ENCODE results near the gene HS1BP3. TPM values are rescaled to one million over a fixed set of nuclear protein-coding genes. Genes with fewer than 3 reads are reported as not detected.

Gene HS1BP3
- total and polyA plus RNA-seq, 2 of the 4 experiments (the other 2 are of a cell fraction) = 9.0 to 14.8 TPM

DNA sequence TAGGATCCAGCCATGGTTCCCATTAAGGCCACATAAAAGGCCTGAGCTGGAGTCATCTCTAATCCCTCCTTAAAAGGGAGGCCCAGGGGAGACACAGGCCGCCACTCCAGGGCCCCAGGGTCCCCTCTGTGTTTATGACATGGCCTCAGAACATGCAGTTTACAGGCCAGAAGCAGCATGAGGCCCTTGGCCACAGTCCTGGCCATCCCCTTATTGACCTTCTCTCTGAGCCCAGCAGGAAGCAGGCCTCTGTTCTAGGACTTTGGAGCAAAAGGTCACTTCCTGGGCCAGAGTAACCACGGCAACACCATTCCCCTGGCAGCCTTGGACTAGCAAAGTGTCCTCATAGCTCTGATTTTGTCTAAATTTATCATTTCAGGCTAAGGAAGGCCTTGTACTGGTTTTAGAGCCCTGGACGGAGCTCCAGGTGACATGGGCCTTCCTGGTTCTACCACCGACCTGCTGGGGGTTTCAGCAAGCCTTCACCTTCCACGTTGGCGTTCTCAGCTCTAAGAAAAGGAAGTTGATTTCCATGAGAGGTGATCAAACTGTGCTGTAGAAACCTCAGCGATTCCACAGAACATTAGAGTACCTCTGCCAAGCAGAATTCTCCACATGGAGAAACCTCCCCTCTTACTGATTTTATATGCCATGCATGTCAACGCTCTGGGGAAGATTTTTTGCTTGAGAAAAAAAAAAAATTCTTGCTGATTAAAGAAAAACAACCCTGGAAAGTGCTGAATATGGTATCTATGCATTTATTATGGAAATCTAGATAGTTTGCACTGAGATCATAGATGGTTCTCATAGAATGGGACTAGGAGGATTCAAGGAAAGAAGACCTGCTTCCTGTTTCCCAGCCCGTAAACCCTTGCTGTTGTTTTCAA lies 53.7 kb downstream of the HS1BP3 start:
- Histone ChIP-seq H4K5ac (ENCODE audit: low read depth, low read length) (no peak overlapping the region), H3K4me2 (ENCODE audit: low read depth, low read length) (no peak overlapping the region), H3K36me3 (ENCODE audit: control insufficient read depth, insufficient read depth, low read length) (no peaks in the 10 kb centered on the region), H4K8ac (ENCODE audit: low read depth in 2 of 2, low read length in 2 of 2) (peak overlapping the region; percentile 13 to 76; a peak in 2 of 4 replicates), H2AK9ac (replicated peaks; ENCODE audit: low read depth, low read length, poor library complexity) (peak overlapping the region; percentile 44), H4K20me1 (ENCODE audit: insufficient read depth, low read length) (no peaks in the 10 kb centered on the region), H2BK15ac (ENCODE audit: low read depth, low read length) (peak overlapping the region; percentile 91; the same call in 2 of the 3 replicates), H2AFZ (replicated peaks; ENCODE audit: low read length, poor library complexity) (peak overlapping the region; percentile 53), H2BK20ac (ENCODE audit: low read depth, low read length) (peak overlapping the region; percentile 44), H2BK5ac (ENCODE audit: low read depth, low read length, poor library complexity, severe bottlenecking) (no peak overlapping the region), H3K56ac (ENCODE audit: extremely low read depth, insufficient read depth, low read length) (no peak overlapping the region), H3K9me1 (ENCODE audit: insufficient read depth, low read length) (peaks cover 35% of the 10 kb centered on the region), H2BK120ac (ENCODE audit: low read depth, low read length) (peak overlapping the region; percentile 100), H3K9ac (ENCODE audit: low read depth, low read length) (no peak overlapping the region), H3K9me3 (ENCODE audit: control insufficient read depth, insufficient read depth, low read length) (no peaks in the 10 kb centered on the region), H3K23ac (ENCODE audit: low read depth, low read length) (no peak overlapping the region), H3K14ac (replicated peaks; ENCODE audit: low read depth, low read length) (peak overlapping the region; percentile 42; the same call in 1 of the 2 replicates), H3K4me1 (ENCODE audit: control insufficient read depth, insufficient read depth, low read length) (peaks cover 30% of the 10 kb centered on the region), H4K91ac (ENCODE audit: insufficient read depth, low read depth, low read length) (peak overlapping the region; percentile 57), H3K4me3 (ENCODE audit: insufficient read depth, low read depth, low read length) (no peak overlapping the region), H3K27ac (ENCODE audit: insufficient read depth, low read length) (no peak overlapping the region), H3K18ac (ENCODE audit: low read depth, low read length) (no peak overlapping the region), H3K4ac (ENCODE audit: low read depth, low read length) (peak overlapping the region; percentile 99), H3K27me3 (ENCODE audit: control insufficient read depth, insufficient read depth, low read length) (no peaks in the 10 kb centered on the region), H2AK5ac (ENCODE audit: low read depth, low read length) (peak overlapping the region; percentile 93), H3K79me1 (ENCODE audit: low read depth in 1 of 2, low read length in 2 of 2) (peaks cover 0 to 7% of the 10 kb centered on the region in 2 experiments; a peak in 1 of 4 replicates)
- BruUV-seq (replicated peaks) = no TSS peak
- POLR2A ChIA-PET (ENCODE audit: unreplicated experiment) = no interaction called here
- WGBS, 2 experiments (ENCODE audit: extremely low coverage in 2 of 2, insufficient read length in 1 of 2) = 60% methylated on average over 2 of the region's 9 CpGs; no CpG with 5 or more reads in 1 of the 2 experiments
- dilution Hi-C loops (cut with HindIII; ENCODE audit: low sequenced_read_pairs, unreplicated experiment) (no loop called here), intact Hi-C loops (cut with micrococcal nuclease) (no loop called here), in situ Hi-C loops (cut with MboI; ENCODE audit: low sequenced_read_pairs) (no loop called here)
- DNase-seq (no peak), ATAC-seq (ENCODE audit: low read depth) (no peak)
- TF ChIP-seq MXI1 (IDR thresholded peaks at IDR 0.05; ENCODE audit: borderline replicate concordance, low read depth, low read length) (no peak), RCOR1 (IDR thresholded peaks at IDR 0.05; ENCODE audit: insufficient replicate concordance, low read length) (no peak), CHD1 (IDR thresholded peaks at IDR 0.05; ENCODE audit: low read depth, low read length) (no peak), MAFK (IDR thresholded peaks at IDR 0.05; ENCODE audit: low read depth, low read length) (no peak), RFX5 (IDR thresholded peaks at IDR 0.05; ENCODE audit: low read depth, low read length) (no peak), NFE2L2 (IDR thresholded peaks at IDR 0.05; ENCODE audit: low read depth, low read length) (no peak), ELK1 (IDR thresholded peaks at IDR 0.05; ENCODE audit: borderline replicate concordance, low read depth, low read length) (no peak), MAZ (IDR thresholded peaks at IDR 0.05; ENCODE audit: borderline replicate concordance, low read depth, low read length) (no peak), CEBPB (IDR thresholded peaks at IDR 0.05; ENCODE audit: low read depth, low read length) (no peak), BHLHE40 (IDR thresholded peaks at IDR 0.05; ENCODE audit: low read depth, low read length) (no peak), SMC3 (IDR thresholded peaks at IDR 0.05; ENCODE audit: low read depth, low read length) (no peak), POLR2A (IDR thresholded peaks at IDR 0.05; ENCODE audit: low read depth, low read length) (no peak)
- TF ChIP-seq, protein P1, sequence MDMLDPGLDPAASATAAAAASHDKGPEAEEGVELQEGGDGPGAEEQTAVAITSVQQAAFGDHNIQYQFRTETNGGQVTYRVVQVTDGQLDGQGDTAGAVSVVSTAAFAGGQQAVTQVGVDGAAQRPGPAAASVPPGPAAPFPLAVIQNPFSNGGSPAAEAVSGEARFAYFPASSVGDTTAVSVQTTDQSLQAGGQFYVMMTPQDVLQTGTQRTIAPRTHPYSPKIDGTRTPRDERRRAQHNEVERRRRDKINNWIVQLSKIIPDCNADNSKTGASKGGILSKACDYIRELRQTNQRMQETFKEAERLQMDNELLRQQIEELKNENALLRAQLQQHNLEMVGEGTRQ (IDR thresholded peaks at IDR 0.05; ENCODE audit: low read depth, low read length) = no peak
- TF ChIP-seq, protein P2, sequence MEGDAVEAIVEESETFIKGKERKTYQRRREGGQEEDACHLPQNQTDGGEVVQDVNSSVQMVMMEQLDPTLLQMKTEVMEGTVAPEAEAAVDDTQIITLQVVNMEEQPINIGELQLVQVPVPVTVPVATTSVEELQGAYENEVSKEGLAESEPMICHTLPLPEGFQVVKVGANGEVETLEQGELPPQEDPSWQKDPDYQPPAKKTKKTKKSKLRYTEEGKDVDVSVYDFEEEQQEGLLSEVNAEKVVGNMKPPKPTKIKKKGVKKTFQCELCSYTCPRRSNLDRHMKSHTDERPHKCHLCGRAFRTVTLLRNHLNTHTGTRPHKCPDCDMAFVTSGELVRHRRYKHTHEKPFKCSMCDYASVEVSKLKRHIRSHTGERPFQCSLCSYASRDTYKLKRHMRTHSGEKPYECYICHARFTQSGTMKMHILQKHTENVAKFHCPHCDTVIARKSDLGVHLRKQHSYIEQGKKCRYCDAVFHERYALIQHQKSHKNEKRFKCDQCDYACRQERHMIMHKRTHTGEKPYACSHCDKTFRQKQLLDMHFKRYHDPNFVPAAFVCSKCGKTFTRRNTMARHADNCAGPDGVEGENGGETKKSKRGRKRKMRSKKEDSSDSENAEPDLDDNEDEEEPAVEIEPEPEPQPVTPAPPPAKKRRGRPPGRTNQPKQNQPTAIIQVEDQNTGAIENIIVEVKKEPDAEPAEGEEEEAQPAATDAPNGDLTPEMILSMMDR (conservative IDR thresholded peaks at IDR 0.05; ENCODE audit: low read depth, low read length) = no peak
- CTCF ChIA-PET = interaction anchor here (0.6 to 1.5 kb wide), 2 partner anchors 21 to 46 kb away, joined by 3 read pairs; no protein-coding TSS in a partner anchor
